HG03378 (cell line): Measurements from ENCODE around the gene SLC38A9.
"Not testable (repeated sequence)": the region's sequence is repeated elsewhere in the genome, so short reads cannot be mapped to it uniquely, and the experiment has no call there.

Experiments
- ATAC-seq: cut with Tn5 transposase; IDR thresholded peaks from one replicate; pipeline ENCODE4 v1.9.1; 2021; ENCODE audit warnings: mild to moderate bottlenecking, moderate library complexity; ENCODE audit not compliant: unreplicated experiment

Gene SLC38A9

DNA sequence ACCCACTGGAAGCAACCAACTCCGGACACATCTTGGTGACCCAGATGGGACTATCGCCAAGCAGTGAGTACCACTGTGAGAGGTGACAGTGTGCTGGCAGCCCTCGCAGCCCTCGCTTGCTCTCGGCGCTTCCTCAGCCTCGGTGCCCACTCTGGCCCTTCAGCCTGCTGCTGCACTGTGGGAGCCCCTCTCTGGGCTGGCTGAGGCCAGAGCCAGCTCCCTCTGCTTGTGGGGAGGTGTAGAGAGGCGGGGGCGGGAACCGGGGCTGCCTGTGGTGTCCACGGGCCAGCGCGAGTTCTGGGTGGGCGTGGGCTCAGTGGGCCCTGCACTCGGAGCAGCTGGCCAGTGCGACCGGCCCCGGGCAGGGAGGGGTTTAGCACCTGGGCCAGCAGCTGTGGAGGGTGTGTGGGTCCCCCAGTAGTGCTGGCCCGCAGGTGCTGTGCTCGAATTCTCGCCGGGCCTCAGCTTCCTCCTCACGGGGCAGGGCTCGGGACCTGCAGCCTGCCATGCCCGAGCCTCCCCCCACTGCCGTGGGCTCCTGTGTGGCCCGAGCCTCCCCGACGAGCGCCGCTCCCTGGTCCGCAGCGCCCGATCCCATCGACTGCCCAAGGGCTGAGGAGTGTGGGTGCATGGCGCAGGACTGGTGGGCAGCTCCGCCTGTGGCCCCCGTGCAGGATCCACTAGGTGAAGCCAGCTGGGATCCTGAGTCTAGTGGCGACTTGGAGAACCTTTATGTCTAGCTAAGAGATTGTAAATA lies 98.8 kb downstream of the SLC38A9 start:
- no peak for ATAC-seq

DNA sequence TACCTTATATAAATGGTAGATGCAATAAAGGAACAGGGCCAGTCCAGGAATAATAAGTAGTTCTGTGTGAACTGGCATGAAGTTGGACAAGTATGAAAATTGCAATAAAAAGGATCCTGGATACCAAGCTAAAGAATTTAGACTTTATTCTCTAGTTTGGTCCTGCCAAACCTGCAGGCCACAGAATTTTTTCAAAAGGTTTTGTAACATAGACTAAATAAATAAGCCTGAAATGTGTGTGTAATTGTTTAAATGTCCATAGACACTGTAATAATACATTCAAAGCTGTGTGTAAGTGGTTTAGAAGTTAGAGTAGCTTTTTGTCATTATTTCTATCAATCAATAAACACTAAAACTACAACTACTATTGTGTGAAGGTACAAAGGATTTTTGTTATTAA lies 101.6 kb downstream of the SLC38A9 start:
- ATAC-seq, result no peak

DNA sequence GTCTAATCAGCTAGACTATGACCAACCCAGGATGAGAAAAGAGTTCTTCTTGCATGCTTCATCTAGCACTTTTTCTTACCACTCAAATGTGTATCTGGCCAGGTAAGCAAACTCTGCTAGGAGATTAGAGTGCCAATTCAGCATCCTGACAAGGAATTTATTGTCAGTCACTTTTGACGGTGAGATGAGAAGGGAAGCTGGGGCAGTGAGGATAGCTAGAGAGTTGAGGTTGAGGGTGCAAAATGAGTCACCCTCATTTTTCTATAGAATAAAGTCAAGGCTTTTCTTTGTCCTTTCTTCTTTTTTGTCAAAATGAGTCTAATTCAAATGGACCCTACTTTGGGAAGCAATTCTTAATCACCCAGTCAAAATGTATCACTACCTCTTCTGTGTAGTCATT lies 102.7 kb downstream of the SLC38A9 start:
- ATAC-seq, result no peak

DNA sequence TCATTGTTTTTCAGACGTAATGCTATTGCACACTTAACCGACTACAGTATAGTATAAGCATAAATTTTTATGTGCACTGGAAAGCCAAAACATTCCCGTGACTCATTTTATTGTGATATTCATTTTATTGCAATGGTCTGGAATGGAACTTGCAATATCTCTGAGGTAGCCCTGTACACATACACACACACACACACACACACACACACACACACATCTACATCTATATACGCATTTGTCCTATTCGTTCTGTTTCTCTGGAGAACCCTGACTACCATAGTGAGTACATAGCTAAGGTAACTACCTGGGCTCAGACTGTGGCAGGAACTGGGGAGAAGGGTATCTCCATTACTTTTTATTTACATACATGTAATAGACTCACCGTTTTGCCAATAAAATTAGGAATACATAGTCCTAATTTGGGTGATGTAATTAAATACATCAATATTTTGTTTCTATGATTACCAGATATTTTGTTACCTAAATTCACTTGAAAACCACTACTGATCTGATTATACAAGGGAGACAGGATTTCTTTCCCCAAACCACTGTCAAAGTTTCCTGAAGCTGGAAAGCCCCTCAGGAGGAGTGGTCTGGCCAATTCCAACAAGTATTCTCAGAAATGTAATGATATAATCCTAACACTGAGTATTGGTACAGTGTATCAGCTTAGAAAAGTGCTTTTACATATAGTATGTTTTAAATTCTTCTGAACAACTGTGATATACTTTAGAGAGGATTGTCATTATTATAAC lies 103.4 kb downstream of the SLC38A9 start:
- no peak for ATAC-seq

DNA sequence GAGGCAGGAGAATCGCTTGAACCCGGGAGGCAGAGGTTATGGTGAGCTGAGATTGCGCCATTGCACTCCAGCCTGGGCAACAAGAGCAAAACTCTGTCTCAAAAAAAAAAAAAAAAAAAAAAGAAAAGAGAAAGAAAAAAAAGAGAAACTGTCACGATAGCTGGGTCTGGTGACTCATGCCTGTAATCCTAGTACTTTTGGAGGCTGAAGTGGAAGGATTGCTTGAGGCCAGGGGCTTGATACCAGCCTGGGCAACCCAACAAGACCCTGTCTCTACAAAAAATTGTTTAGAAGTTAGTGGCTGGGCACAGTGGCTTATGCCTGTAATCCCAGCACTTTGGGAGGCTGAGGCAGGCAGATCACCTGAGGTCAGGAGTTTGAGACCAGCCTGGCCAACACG lies 104.8 kb downstream of the SLC38A9 start:
- ATAC-seq, result not testable (repeated sequence)

DNA sequence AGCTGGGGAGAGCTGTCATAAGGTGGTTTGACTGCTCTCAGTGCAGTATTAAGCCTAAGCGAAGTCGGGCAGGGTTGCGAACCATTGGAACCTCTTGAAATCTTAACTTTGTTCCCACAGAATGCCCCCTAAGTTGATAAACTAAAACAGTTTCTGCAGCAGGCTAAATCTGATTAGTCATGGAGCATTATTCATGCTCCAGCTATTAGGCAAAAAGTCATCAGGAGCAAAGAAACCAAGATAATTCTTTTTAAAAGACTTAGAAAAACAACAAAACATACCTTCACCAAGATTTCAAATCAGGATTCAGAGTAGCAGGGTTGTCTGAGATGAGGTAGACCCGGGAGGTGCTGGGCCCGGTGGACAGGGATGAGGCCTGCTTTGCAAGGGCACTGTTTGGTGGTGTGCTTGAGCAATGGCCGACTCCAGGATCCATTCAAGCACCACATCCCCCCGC lies 107.5 kb downstream of the SLC38A9 start:
- no peak for ATAC-seq

DNA sequence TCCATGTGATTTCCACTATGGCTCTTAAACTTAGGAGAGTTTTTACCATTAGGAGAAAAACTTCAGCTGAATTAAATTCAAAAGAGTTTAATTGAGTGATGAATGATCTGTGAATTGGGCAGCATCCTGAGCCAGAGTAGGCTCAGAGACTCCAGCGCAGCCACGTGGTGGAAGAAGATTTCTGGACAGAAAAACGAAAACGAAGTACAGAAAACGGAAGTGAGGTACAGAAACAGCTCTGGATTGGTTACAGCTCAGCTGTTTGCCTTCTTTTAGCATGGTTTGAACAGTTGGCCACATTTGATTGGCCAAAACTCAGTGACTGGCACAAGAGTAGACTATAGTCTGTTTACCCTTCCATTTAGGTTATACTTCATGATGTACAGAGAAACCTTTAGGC lies 108.2 kb downstream of the SLC38A9 start:
- no peak for ATAC-seq

DNA sequence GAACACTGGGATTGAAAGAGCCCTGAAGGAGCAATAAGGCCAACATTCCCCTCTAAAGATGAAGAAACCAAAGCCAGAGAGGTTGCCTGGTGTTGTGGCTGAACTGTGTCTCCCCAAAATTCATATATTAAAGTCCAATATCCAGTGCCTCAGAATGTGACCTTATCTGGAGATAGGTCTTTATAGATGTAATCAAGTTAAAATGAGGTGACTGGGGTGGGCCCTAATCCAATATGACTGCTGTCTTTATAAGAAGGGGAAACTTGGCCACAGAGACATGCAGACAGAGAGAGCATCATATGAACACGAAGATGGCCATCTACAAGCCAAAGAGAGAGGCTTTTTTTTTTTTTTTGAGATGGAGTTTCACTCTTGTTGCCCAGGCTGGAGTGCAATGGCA lies 110.5 kb downstream of the SLC38A9 start:
- ATAC-seq, result no peak

DNA sequence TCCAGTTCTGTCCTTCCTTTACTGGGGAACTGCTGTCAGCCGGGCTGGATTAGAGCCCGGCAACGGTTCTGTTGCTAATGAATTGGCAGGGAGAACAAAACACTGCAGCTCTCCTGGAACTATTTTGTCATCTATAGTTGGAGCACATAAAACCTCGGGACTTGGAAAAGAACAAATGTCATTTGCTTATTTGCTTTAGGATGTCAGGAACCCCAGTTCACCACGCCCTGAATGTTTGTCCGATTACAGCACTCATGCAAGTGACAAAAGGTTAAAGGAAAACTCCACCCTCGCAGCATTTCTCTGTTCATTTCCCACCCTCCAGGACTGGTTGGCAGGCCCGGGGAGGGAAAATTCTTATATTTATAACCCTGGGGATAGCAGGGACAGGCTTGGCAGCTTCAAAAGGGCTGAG lies 110.9 kb downstream of the SLC38A9 start:
- ATAC-seq, result no peak

DNA sequence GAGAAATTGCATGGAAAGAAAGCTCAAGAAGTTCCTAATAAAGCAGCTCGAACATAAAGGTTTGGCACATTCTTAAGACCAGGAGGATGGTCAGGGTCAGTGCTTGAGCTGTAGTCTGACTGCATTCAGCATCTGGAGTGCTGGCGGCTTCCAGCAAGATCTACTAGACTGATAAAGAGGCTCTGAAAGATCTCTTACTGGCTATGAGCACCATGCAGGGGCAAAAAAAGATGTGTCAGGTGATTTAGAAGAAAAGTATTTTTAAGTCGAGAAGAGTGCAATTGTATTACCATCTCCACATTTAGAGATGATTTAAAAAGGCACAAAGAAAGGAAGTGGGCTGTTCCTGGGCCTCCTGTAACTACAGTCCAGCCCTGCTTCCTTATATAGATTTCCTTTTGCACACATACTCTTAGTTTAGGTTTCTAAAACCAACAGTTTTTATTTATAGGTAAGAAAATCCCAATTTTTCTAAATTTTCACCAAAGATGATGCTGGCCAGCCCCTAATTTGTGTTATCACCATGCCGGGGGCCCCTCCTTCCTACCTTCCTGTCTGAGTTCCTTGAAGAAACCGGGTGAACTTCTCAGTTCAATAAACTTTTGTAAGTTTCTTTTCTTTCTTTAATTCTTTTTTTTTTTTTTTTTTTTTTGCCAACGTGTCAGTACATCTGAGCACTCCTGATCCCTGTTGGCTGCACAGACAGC lies 111.5 kb downstream of the SLC38A9 start:
- no peak for ATAC-seq

DNA sequence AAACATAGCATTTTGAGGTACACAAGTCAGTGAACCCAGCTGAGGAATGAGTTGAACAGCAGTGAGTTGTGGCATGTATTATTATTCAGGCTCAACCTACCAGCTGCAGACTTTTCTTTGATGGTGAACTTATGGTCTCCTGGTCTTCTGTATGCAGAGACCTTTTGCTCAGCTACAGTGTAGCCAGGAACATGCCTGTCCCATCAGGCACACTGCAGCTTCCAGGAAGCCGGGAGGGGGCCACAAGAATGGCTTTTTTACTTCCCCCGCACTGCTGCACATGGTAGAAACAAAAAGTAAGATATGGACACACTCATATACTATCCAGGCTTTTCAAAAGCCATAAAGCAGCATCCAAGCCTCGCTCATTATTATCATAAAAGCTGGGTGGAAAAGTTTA lies 112.0 kb downstream of the SLC38A9 start:
- no peak for ATAC-seq

DNA sequence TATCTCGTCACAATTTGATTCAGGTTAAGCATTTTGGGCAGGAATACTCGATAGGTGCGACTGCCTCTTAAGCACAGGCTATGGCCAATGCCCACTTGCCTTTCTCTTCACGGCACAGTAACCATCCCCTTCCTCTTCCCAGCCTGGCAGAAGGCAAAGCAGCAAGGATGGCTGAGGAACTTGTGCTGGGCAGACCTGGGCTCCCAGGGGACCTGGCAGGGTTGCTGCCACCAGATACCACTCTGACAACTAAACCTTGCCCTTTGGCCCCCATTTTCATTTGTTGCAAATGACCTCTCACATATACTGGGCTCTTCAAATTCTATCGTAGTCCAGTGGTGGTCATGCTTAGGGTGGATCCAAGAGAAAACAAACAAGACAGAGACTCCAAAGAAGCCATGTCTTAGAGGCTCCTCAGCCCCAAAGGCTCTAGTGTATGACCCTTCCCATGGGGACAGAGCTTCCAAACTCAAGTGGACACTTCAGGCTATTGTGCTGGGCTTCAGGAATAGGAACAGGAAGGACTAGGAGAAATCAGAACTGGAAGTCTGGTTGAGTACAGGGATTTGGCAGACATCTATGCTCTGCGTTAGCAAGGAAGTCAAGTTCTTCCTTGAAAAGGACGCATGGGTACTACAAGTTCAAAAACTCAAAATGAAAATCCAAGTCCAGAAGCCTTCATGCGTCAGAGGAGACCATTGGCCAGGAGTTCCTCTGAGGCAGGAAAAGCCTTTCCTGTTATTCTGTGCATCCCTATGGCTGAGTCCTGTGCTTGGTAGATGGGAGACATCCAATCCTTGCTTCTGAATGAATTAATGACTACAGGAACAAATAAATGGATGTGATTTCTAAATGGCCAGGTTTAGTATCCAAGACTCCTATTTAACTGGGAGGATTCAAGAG lies 112.7 kb downstream of the SLC38A9 start:
- ATAC-seq, result no peak

DNA sequence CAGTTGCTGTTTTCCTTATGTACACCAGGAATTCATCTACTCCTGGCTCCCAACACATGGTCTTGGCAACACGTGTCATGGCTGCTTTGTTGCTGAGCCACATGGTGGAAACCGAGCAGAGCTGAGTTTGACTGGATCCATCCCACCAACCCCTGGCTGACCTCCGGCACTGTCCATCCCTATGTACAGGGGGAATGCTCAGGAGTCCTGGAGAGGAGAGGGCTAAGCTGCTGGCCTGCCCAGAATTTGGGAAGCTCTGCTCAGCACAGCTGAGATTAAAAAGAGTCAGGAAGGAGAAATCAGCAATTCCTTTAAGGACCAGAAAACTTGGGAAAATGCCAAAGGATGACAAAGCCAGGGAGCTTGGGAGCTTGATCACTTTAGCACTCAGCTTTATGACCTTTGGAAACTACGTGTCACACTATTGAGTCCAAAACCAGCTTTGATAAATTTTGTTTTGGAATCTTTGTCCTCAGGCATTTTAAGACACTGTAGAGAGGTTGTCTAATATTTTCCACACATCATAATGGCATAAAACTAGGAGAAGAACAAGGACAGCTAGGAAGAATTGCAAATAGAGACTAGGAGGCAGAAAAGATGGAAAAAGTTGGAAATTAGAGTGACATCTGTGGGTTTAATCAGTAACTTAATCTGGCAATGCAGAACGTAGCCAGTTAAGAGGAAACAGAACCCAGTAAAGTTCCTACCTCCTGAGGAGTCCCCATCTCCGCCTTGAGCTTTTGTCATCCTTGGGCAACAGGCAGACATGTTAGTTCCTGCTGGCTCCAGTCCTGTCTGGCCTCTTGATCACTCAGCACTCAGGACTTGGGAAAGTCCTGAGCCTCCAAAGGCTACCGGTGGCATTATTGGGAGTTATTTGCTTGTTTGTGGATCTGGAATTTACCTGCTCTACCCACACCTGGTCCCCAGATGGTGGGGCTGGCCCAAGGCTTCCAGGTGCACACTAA lies 114.8 kb downstream of the SLC38A9 start:
- no peak for ATAC-seq

DNA sequence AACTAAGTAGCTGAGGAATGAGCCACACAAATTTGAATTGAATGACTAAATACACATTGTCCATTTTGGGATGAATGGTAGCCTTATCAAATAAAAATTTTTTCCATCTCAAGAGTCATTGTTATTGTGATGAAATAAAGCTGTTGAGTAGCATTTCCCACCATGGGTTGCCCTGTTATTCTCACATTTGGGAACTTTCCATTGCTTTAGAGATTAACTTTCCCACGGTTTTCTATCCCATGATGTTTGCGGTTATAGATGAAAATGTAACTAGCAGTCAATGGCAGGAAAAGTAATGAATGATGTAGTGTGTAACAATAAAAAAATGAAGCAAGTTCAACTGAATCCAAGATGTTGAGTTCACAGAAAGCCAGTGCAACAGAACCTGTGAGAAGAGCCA lies 117.5 kb downstream of the SLC38A9 start:
- no peak for ATAC-seq

DNA sequence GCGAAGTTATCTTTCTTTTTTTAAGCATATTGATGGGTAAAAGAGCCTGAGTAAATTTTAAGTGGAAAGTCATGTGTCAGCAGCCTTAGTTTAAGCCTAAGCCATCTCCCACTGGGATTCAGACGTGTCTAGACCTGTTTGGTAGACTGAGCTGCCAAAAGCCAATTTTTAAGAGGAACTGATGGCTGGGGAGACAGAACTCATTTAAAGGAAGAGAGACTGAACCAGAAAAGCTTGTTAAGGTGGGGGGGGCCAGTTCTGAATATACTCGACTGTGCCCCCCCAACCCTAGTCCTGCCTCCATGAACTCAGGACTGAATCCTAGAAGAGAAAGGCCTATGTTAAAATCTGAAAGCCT lies 119.0 kb downstream of the SLC38A9 start:
- ATAC-seq, result no peak

DNA sequence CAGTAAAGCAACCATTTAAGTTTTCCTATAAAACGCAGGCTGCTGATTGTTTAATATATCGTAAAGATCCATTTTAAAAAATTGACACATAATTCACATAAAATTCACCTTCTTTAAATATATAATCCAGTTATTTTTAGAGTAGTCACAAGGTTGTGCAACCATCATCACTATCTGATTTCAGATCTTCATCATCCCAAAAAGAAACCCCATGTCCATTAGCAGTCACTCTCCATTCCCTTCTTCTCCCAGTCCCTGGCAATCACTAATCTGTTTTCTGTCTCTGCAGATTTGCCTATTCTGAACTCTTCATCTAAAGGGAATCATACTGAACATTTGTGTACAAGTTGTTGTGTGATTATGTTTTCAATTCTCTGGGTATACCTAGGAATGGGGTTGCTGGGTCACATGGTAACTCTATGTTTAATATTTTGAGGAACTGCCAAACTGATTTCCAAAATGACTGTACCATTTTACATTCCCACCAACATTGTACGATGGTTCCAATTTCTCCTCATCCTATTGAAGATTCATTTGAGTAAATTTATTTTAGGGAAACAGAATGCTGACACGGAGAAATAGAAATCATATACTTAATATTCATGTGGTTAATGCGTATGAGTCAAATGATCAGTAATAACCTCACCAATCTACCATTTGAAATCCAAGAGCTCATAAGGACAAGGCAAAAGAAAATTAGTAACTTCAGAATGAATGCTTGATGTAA lies 119.6 kb downstream of the SLC38A9 start:
- no peak for ATAC-seq

DNA sequence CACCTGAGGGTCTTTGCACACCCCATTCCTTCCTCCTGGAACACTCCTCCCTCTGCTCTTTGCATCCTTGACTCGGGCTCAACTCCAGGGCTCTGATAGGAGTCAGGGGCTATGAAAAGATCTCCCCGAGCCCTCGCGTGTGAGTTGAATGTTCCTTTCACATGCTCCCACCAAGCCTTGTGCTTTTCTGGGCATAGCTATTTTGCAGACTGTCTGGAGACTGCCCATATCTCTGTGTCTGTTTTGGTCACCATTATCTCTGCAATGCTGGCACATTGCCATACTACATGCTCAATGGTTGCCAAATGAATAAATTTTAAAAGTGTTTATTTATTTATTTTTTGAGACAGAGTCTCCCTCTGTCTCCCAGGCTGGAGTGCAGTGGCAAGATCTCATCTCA lies 120.4 kb downstream of the SLC38A9 start:
- ATAC-seq, result no peak

DNA sequence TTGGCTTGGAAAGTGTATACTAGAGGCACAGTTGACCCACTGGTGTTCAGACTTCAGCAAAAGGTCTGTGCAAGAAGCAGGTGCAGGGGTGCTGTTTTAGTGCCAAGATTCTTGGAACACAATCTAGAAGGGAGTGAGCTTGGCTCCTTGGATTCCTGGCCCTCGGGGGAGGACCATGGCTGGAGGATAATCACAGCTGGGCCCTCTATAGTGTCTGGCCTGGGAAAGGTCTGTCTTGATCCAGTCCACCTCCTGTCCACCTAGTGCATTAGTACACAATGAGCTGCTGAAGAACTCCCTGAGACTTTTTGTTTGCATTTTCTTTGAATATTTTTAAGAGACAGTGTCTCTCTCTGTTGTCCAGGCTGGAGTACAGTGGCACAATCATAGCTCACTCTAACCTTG lies 126.9 kb downstream of the SLC38A9 start:
- no peak for ATAC-seq
